ENCODE results near the gene PRAMEF9.
"Not testable (repeated sequence)": the region's sequence is repeated elsewhere in the genome, so short reads cannot be mapped to it uniquely, and the experiment has no call there.

Gene PRAMEF9

DNA sequence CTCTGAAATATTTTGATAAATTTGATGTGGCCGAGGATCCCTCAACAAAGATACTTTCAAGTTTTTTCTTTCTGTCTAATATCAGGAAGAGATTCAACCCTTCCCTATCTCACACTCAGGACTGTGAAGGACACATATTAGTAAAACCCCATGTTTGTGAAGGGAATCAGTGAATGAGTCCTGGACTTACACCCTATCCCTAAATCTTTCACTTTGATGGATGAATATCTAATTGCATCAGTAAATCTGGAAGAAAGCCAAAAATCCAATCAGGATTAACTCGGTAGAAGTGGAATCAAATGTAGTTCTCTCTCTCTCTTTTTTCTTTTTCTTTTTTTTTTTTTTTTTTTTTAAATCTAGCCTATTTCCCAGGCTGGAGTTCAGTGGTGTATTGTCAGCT, at the start of gene PRAMEF9:
TSS of gene PRAMEF9 (plus strand) at position 301 of the 400 bp plus-strand sequence. CDS start 3,433 bp downstream, outside the sequence.
- H2AFZ ChIP-seq (ENCODE audit: low read length, unreplicated experiment); H3K27me3 ChIP-seq (ENCODE audit: insufficient read depth, low read length); H3K36me3 ChIP-seq (ENCODE audit: insufficient read depth, low read length): not testable (repeated sequence)

DNA sequence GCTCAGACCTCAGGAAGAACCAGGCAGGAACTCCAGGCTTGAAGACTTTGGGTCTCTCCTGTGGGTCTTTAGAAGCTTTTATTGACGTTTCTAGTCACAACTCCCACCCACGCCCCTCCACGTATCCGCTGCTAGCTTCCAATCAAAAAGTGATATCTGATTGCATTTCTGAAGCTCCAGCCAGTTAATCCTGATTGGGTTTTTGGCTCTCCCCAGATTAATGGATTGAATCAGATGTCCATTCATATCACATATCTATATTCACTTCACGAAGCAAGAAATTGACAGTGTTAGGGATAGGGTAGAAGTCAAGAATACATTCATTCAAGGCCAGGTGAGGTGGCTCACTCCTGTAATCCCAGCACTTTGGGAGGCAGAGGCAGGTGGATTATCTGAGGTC, 15.7 kb upstream of the PRAMEF9 start, which contains the start of gene PRAMEF26:
TSS of gene PRAMEF26 (minus strand) at position 101 of the 400 bp plus-strand sequence. CDS start 2,914 bp downstream, outside the sequence.
- H2AFZ ChIP-seq (ENCODE audit: low read length, unreplicated experiment); H3K36me3 ChIP-seq (ENCODE audit: insufficient read depth, low read length); H3K27ac ChIP-seq (ENCODE audit: low read depth, low read length); H3K79me2 ChIP-seq (ENCODE audit: control insufficient read depth, insufficient read depth, low read length, unreplicated experiment); H3K4me1 ChIP-seq (ENCODE audit: control insufficient read depth, insufficient read depth, low read length, unreplicated experiment); H3K27me3 ChIP-seq (ENCODE audit: insufficient read depth, low read length); H3K4me3 ChIP-seq (ENCODE audit: low read depth, low read length): not testable (repeated sequence)

More for the DNA sequence above, at the start of gene PRAMEF9:
- not testable (repeated sequence) for H3K79me2 ChIP-seq (ENCODE audit: control insufficient read depth, insufficient read depth, low read length, unreplicated experiment); H3K4me3 ChIP-seq (ENCODE audit: low read depth, low read length); H3K4me1 ChIP-seq (ENCODE audit: control insufficient read depth, insufficient read depth, low read length, unreplicated experiment); H3K27ac ChIP-seq (ENCODE audit: low read depth, low read length)

DNA sequence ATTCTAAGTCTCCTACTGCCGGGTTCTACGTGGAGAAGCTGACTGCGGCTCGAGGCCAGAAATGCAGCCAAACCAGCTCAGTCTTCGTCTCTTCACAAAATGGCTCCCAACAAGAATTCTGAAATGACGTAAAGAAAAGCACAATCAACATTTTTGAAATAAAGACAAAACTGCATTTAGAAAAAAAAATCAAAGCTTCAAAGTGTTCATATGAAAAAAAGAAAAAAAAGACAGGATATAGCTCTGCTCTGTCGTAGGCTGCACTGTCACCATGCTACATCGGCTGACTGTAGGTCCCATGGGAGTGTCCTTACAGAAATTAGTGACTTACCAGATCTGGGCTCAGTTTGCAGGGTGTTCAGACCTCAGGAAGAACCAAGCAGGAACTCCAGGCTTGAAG, 6.1 kb upstream of the PRAMEF9 start, which contains the start of gene HNRNPCL4:
TSS of gene HNRNPCL4 (minus strand) at position 101 of the 400 bp plus-strand sequence. CDS start 164 bp downstream, outside the sequence.
- H3K27ac ChIP-seq (ENCODE audit: low read depth, low read length); H3K4me3 ChIP-seq (ENCODE audit: low read depth, low read length); H3K27me3 ChIP-seq (ENCODE audit: insufficient read depth, low read length); H3K36me3 ChIP-seq (ENCODE audit: insufficient read depth, low read length); H3K79me2 ChIP-seq (ENCODE audit: control insufficient read depth, insufficient read depth, low read length, unreplicated experiment); H2AFZ ChIP-seq (ENCODE audit: low read length, unreplicated experiment); H3K4me1 ChIP-seq (ENCODE audit: control insufficient read depth, insufficient read depth, low read length, unreplicated experiment): not testable (repeated sequence)

DNA sequence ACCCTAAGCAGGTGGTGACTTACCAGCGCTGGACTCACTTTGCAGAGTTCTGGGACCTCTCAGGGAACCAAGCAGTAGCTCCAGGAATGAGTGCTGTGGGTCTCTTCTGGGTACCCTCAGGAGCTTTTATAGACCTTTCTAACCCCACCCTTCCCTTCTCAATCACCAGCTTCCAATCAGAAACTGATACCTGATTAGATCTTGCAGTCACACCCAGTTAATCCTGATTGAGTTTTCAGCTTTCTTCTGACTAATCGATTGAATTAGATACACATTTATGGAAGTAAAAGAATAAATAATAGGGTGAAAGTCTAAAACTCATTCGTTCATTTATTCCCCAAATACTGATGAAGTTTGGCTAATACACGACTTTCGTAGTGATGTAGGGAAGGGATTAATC, 29.7 kb downstream of the PRAMEF9 start, which contains the start of gene PRAMEF13:
TSS of gene PRAMEF13 (minus strand) at position 101 of the 400 bp plus-strand sequence. CDS start 1,820 bp downstream, outside the sequence.
- H3K4me1 ChIP-seq (ENCODE audit: control insufficient read depth, insufficient read depth, low read length, unreplicated experiment); H3K27me3 ChIP-seq (ENCODE audit: insufficient read depth, low read length); H3K36me3 ChIP-seq (ENCODE audit: insufficient read depth, low read length); H3K79me2 ChIP-seq (ENCODE audit: control insufficient read depth, insufficient read depth, low read length, unreplicated experiment); H3K4me3 ChIP-seq (ENCODE audit: low read depth, low read length); H3K27ac ChIP-seq (ENCODE audit: low read depth, low read length); H2AFZ ChIP-seq (ENCODE audit: low read length, unreplicated experiment): not testable (repeated sequence)

DNA sequence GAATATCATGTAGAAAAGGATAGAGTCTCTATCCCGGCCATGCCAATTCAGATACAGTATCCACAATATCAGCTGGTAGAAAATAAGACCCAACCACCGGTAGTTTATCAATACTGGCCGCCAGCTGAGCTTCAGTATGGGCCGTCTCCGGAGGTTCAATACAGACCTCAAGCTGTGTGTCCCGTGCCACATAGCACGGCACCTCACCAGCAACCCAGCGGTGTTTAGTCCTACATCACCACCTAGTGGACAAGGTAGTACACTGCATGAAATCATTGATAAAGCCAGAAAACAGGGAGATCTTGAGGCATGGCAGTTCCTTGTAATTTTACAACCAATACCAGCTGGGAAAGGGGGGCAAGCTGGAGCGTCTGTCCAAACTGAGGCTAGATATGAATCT, 37.1 kb downstream of the PRAMEF9 start:
- not testable (repeated sequence) for H3K4me1 ChIP-seq (ENCODE audit: control insufficient read depth, insufficient read depth, low read length, unreplicated experiment); H3K79me2 ChIP-seq (ENCODE audit: control insufficient read depth, insufficient read depth, low read length, unreplicated experiment); H2AFZ ChIP-seq (ENCODE audit: low read length, unreplicated experiment); H3K27ac ChIP-seq (ENCODE audit: low read depth, low read length); H3K36me3 ChIP-seq (ENCODE audit: insufficient read depth, low read length); H3K4me3 ChIP-seq (ENCODE audit: low read depth, low read length); H3K27me3 ChIP-seq (ENCODE audit: insufficient read depth, low read length)

DNA sequence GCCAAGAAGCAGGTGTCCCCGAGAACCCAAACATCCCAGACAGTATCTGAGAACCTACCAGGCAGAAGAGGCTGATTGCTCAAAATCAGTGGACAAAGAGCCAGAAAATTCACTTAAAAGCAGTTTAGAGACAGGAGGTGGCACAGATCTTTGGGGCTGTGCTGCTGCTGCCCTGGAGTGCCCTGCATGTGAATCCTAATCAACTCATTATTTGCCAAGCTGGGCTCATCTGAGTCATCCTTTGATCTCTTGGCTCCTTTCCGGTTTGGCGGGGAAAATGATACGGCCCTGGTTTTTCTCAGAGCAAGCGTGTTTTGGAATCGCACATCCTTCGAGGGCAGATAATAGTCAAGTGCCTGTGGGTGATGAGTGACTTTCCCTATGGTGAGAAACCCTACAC, 45.0 kb downstream of the PRAMEF9 start:
- not testable (repeated sequence) for H3K4me3 ChIP-seq (ENCODE audit: low read depth, low read length); H3K27me3 ChIP-seq (ENCODE audit: insufficient read depth, low read length); H2AFZ ChIP-seq (ENCODE audit: low read length, unreplicated experiment); H3K36me3 ChIP-seq (ENCODE audit: insufficient read depth, low read length); H3K27ac ChIP-seq (ENCODE audit: low read depth, low read length); H3K79me2 ChIP-seq (ENCODE audit: control insufficient read depth, insufficient read depth, low read length, unreplicated experiment); H3K4me1 ChIP-seq (ENCODE audit: control insufficient read depth, insufficient read depth, low read length, unreplicated experiment)

DNA sequence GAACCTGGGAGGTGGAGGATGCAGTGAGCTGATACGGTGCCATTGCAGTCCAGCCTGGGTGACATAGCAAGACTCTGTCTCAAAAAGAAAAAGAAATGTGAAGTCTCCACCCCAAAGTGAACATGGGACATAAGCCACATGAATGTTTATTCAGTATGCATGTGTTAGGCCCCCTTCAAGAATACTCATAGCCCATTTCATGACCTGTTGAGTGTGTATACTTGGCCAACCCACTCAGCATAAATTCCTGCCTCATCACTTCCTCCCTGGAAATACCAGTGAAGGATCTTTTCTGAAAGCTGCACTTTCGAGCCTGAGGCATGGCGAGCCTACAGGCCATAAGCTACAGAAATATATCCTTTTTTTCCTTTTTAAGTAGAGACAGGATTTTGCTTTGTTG, 47.6 kb downstream of the PRAMEF9 start:
- not testable (repeated sequence) for H3K4me3 ChIP-seq (ENCODE audit: low read depth, low read length); H3K4me1 ChIP-seq (ENCODE audit: control insufficient read depth, insufficient read depth, low read length, unreplicated experiment); H3K36me3 ChIP-seq (ENCODE audit: insufficient read depth, low read length); H2AFZ ChIP-seq (ENCODE audit: low read length, unreplicated experiment); H3K27me3 ChIP-seq (ENCODE audit: insufficient read depth, low read length); H3K27ac ChIP-seq (ENCODE audit: low read depth, low read length); H3K79me2 ChIP-seq (ENCODE audit: control insufficient read depth, insufficient read depth, low read length, unreplicated experiment)

DNA sequence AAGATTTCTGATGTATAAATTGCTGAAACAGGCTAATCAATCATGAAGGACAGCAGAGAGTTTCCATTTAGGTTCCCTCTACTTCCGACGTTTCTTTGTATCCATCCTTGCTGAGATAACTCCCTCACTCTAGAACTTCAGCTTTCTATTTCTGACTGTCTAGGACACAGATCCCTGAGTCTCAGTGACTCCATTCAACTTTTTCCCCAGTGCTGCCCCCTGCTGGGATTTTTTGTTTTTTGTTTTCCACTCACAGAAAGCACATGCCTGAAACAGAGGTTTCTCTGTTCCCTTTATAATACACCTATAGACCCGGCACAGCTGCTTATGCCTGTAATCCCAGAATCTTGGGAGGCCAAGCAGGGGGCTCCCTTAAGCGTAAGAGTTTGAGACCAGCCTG, 51.1 kb downstream of the PRAMEF9 start:
- H3K36me3 ChIP-seq (ENCODE audit: insufficient read depth, low read length); H3K27ac ChIP-seq (ENCODE audit: low read depth, low read length); H3K4me3 ChIP-seq (ENCODE audit: low read depth, low read length); H2AFZ ChIP-seq (ENCODE audit: low read length, unreplicated experiment); H3K79me2 ChIP-seq (ENCODE audit: control insufficient read depth, insufficient read depth, low read length, unreplicated experiment); H3K27me3 ChIP-seq (ENCODE audit: insufficient read depth, low read length); H3K4me1 ChIP-seq (ENCODE audit: control insufficient read depth, insufficient read depth, low read length, unreplicated experiment): not testable (repeated sequence)

DNA sequence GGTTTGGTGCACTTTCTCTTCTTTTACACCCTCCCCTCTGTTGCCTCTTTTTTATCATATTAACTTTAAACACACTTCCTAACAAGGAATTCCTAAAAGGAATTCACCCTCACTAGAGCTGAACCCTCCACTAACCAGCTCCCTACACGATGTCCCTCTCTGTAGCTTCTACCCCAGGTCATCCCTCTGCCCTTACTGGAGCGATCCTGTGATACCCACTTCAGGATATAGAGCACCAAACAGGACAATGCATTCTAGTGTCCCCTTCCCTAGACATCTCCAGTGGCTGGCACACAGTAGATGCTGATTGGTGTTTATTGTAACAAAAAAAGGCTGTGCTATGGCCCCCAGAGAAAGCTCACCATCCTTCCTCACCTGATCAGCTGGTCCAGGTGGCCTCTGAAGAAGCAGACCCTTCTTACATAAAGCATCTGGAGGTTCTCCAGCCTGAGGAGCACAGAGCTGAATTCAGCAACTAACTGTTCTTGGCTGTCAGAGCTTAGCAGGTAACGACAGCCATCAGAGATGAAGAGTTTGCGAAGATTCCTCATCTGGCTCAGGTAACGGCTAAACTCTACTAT, 52.9 kb downstream of the PRAMEF9 start:
- H3K4me1 ChIP-seq (ENCODE audit: control insufficient read depth, insufficient read depth, low read length, unreplicated experiment): no peaks in the 10 kb centered on the region
- H3K36me3 ChIP-seq (ENCODE audit: insufficient read depth, low read length): no peaks in the 10 kb centered on the region
- no peak overlapping the region for H3K27ac ChIP-seq (ENCODE audit: low read depth, low read length)
- no peak overlapping the region for H2AFZ ChIP-seq (ENCODE audit: low read length, unreplicated experiment)
- H3K27me3 ChIP-seq (ENCODE audit: insufficient read depth, low read length): no peaks in the 10 kb centered on the region
- no peaks in the 10 kb centered on the region for H3K79me2 ChIP-seq (ENCODE audit: control insufficient read depth, insufficient read depth, low read length, unreplicated experiment)
- no peak overlapping the region for H3K4me3 ChIP-seq (ENCODE audit: low read depth, low read length)

DNA sequence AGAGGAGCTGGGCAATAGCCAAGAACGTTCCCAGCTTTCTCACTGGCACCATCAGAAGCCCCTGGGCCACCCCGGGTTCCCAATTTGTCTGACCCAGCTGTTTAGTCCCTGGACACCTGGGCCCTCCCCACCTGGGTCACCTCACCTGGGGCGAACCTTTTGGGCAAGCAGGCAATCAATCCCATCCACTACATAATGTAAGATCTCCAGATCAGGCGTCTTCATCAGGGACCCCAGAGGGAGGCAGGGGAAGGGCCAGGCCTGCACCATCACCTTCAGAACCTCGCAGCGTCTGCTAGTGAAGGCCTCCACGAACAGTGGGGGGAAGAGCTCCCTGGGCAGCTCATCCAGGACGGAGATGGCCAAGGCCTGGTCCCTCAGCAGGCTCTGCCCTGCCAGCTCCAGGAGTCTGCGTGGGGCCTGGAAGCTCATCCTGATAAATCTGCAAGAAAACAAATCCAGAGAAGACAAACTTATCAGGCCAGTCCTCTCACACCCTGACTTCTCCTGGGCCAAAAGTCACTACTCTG, 54.1 kb downstream of the PRAMEF9 start, which contains the start of gene PRAMEF18:
TSS of gene PRAMEF18 (minus strand) at position 480 of the 530 bp plus-strand sequence. CDS start at position 432, 48 bp downstream.
- not testable (repeated sequence) for H3K4me1 ChIP-seq (ENCODE audit: control insufficient read depth, insufficient read depth, low read length, unreplicated experiment); H2AFZ ChIP-seq (ENCODE audit: low read length, unreplicated experiment); H3K79me2 ChIP-seq (ENCODE audit: control insufficient read depth, insufficient read depth, low read length, unreplicated experiment); H3K36me3 ChIP-seq (ENCODE audit: insufficient read depth, low read length); H3K4me3 ChIP-seq (ENCODE audit: low read depth, low read length); H3K27ac ChIP-seq (ENCODE audit: low read depth, low read length); H3K27me3 ChIP-seq (ENCODE audit: insufficient read depth, low read length)

DNA sequence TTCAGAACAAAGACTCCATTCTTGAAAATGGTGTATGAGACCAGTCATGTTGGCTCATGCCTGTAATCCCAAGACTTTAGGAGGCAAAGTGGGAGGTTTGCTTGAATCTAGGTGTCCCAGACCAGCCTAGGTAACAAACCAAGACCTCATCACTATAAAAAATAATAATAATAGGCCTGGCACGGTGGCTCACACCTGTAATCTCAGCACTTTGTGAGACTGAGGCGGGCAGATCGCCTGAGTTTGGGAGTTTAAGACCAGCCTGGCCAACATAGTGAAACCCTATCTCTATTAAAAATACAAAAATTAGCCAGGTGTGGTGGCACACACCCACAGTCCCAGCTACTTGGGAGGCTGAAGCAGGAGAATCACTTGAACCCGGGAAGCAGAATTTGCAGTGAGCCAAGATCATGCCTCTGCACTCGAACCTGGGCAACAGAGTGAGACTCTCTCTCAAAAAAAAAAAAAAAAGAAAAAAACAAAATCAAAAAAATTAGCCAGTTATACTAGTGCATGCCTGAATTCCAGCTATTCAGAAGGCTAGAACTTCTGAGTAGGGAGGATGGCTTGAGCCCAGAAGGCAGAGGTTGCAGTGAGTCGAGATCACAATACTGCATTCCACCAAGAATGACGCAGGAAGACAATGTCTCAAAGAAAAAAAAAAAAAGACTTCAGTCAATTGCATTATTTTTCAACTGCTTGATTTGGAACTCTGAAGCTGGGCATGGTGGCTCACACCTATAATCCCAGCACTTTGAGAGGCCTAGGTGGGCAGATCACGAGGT, 55.8 kb downstream of the PRAMEF9 start:
- H3K36me3 ChIP-seq (ENCODE audit: insufficient read depth, low read length): not testable (repeated sequence)

More for the DNA sequence above, 55.8 kb downstream of the PRAMEF9 start:
- H3K27me3 ChIP-seq (ENCODE audit: insufficient read depth, low read length); H3K4me1 ChIP-seq (ENCODE audit: control insufficient read depth, insufficient read depth, low read length, unreplicated experiment); H2AFZ ChIP-seq (ENCODE audit: low read length, unreplicated experiment); H3K79me2 ChIP-seq (ENCODE audit: control insufficient read depth, insufficient read depth, low read length, unreplicated experiment); H3K4me3 ChIP-seq (ENCODE audit: low read depth, low read length); H3K27ac ChIP-seq (ENCODE audit: low read depth, low read length): not testable (repeated sequence)

Data from ACC112 (cell line).